ENCODE data around the gene TENM4. TPM values are rescaled to one million over a fixed set of nuclear protein-coding genes. Genes with fewer than 3 reads are reported as not detected.
A peak's percentile ranks its signal among the peaks of the same experiment; 100 is the strongest.
"Not testable (repeated sequence)": the region's sequence is repeated elsewhere in the genome, so short reads cannot be mapped to it uniquely, and the experiment has no call there.

Gene TENM4
- total RNA-seq, 1 donor from 2014 or later: 2.9 TPM

- DNase-seq: no peak
These were observed 515.4 kb downstream of the TENM4 start for GRCh38 chr11:78925387-78925786.

GRCh38 chr11:78922859-78923625 is 517.8 kb downstream of the TENM4 start:
- no peak for DNase-seq

GRCh38 chr11:78921509-78921908 is 519.3 kb downstream of the TENM4 start:
- no peak for DNase-seq

GRCh38 chr11:78920329-78920728 is 520.5 kb downstream of the TENM4 start:
- DNase-seq: no peak

- DNase-seq: no peak
These were observed 524.1 kb downstream of the TENM4 start for GRCh38 chr11:78916759-78917158.

GRCh38 chr11:78914503-78914902 is 526.3 kb downstream of the TENM4 start:
- no peak for DNase-seq

- DNase-seq: no peak
These were observed 528.1 kb downstream of the TENM4 start for GRCh38 chr11:78912778-78913177.

GRCh38 chr11:78910322-78910721 is 530.5 kb downstream of the TENM4 start:
- no peak for DNase-seq

GRCh38 chr11:78909386-78909785 is 531.4 kb downstream of the TENM4 start:
- DNase-seq: no peak

- DNase-seq: no peak
These were observed 533.2 kb downstream of the TENM4 start for GRCh38 chr11:78907636-78908035.

- DNase-seq: no peak
These were observed 534.3 kb downstream of the TENM4 start for GRCh38 chr11:78906566-78906965.

- no peak for DNase-seq
These were observed 535.1 kb downstream of the TENM4 start for GRCh38 chr11:78905756-78906155.

- peak; percentile 0 for DNase-seq
These were observed 537.9 kb downstream of the TENM4 start for GRCh38 chr11:78902771-78903507.

GRCh38 chr11:78901831-78902230 is 539.0 kb downstream of the TENM4 start:
- no peak for DNase-seq

GRCh38 chr11:78898266-78898775 is 542.5 kb downstream of the TENM4 start:
- DNase-seq: no peak

- no peak for DNase-seq
These were observed 546.8 kb downstream of the TENM4 start for GRCh38 chr11:78893996-78894395.

- DNase-seq: no peak
These were observed 551.1 kb downstream of the TENM4 start for GRCh38 chr11:78889698-78890097.

- DNase-seq: no peak
These were observed 554.2 kb downstream of the TENM4 start for GRCh38 chr11:78886616-78887015.

- DNase-seq: no peak
These were observed 556.1 kb downstream of the TENM4 start for GRCh38 chr11:78884761-78885160.

- no peak for DNase-seq
These were observed 557.3 kb downstream of the TENM4 start for GRCh38 chr11:78883506-78883905.

GRCh38 chr11:78879094-78879980 is 561.5 kb downstream of the TENM4 start:
- not testable (repeated sequence) for DNase-seq

- no peak for DNase-seq
These were observed 562.2 kb downstream of the TENM4 start for GRCh38 chr11:78878631-78879030.

- DNase-seq: no peak
These were observed 564.2 kb downstream of the TENM4 start for GRCh38 chr11:78876676-78877075.

All from dermis blood vessel endothelial cell (primary cell).